Esophagus squamous epithelium (tissue), 5 donors: ENCODE data around the gene KCTD21. TPM values are rescaled to one million over a fixed set of nuclear protein-coding genes. Genes with fewer than 3 reads are reported as not detected.

ENCODE experiments used
- DNase-seq: peaks from one replicate; lab custom pipeline; 2025; lab: John Stamatoyannopoulos, UW
- H3K27ac ChIP-seq, 4 donors: fragments of 200-600 bp; sonication (generic); one replicate each; pipeline ENCODE4 v1.5.1; 2016 to 2019; ENCODE audit warnings: mild to moderate bottlenecking in 1 of 4
- H3K27me3 ChIP-seq, 4 donors: fragments of 200-600 bp; sonication (generic); 1 replicate in 3 of 4; 2 replicates in 1 of 4; pipeline versions ENCODE4 v1.5.1 to v1.6.0; 2017 to 2021; ENCODE audit warnings: antibody characterized with exemption in 1 of 4
- H3K36me3 ChIP-seq, 3 donors: fragments of 200-600 bp; sonication (generic); one replicate each; pipeline ENCODE4 v1.5.1; 2016 to 2019
- H3K4me1 ChIP-seq, 3 donors: fragments of 200-600 bp; sonication (generic); one replicate each; pipeline ENCODE4 v1.5.1; 2017 to 2019
- H3K4me3 ChIP-seq, 4 donors: fragments of 200-600 bp; sonication (generic); 1 replicate in 3 of 4; 2 replicates in 1 of 4; pipeline ENCODE4 v1.5.1; 2016 to 2019; ENCODE audit warnings: mild to moderate bottlenecking in 2 of 4, moderate library complexity in 1 of 4
- H3K9me3 ChIP-seq, 3 donors: fragments of 200-600 bp; sonication (generic); one replicate each; pipeline ENCODE4 v1.5.1; 2016 to 2019
- CTCF ChIP-seq, 6 experiments: fragments of 450-650 bp in 4 of 6; fragments of 200-600 bp in 2 of 6; sonication (generic) in 2 of 6; IDR thresholded peaks; one replicate each; pipeline ENCODE4 v1.5.1; 2016 to 2019; ENCODE audit warnings: antibody characterized with exemption in 6 of 6, mild to moderate bottlenecking in 4 of 6, moderate library complexity in 4 of 6
- POLR2A ChIP-seq, 4 donors: fragments of 450-650 bp; IDR thresholded peaks; one replicate each; pipeline ENCODE4 v1.6.1; 2017; ENCODE audit warnings: antibody characterized with exemption in 4 of 4, mild to moderate bottlenecking in 4 of 4, moderate library complexity in 3 of 4
- WGBS, 2 donors: methylation state at CpG; one replicate each; pipeline ENCODE4 v1.1.5; 2018; 5-methylcytosine and 5-hydroxymethylcytosine counted together
- intact Hi-C: fragments of 100-400 bp; cut with DNase I; formaldehyde crosslinking; loops from one replicate; pipeline ENCODE4 v1.15.0; 2022
- small RNA-seq, 4 donors: library from RNA; depleted of rRNA; stranded (forward); fragments of <200 nt; gene quantifications; one replicate each; pipeline ENCODE3, GENCODE V24; 2016
- total RNA-seq, 4 donors: library from RNA; depleted of rRNA; stranded (reverse); fragments of >200 nt; gene quantifications; one replicate each; pipeline ENCODE4 v1.1.0, GENCODE V29; 2016
- donor health status: DM: yes; HTN: yes; CAD: no.

The KCTD21 gene
- total RNA-seq, 4 donors from 2014 or later, result 9.7 to 16.0 (median 11.3) TPM

GRCh38 chr11:78132475-78132874, 56.0 kb downstream of the KCTD21 start:
- TF ChIP-seq CTCF (IDR thresholded peaks at IDR 0.05) (no peak), POLR2A (IDR thresholded peaks at IDR 0.05) (no peak)
- Histone ChIP-seq H3K36me3 (peaks cover 0 to 23% (median 0%) of the 10 kb centered on the region in 3 donors), H3K27ac (no peak overlapping the region), H3K4me1 (no peaks in the 10 kb centered on the region), H3K9me3 (no peaks in the 10 kb centered on the region), H3K27me3 (no peaks in the 10 kb centered on the region), H3K4me3 (no peak overlapping the region)
- no peak for DNase-seq
- 70 to 94% methylated on average over 2 of the region's 2 CpGs for WGBS, 2 donors
- intact Hi-C loops, result no loop called here

GRCh38 chr11:78131956-78132355, 56.5 kb downstream of the KCTD21 start:
- DNase-seq, result no peak
- H3K36me3 ChIP-seq, result peaks cover 0 to 21% (median 0%) of the 10 kb centered on the region in 3 donors
- WGBS, 2 donors, result 71 to 78% methylated on average over 3 of the region's 3 CpGs
- no peak overlapping the region for H3K4me3 ChIP-seq
- H3K9me3 ChIP-seq, result no peaks in the 10 kb centered on the region
- no peaks in the 10 kb centered on the region for H3K27me3 ChIP-seq
- no peak overlapping the region for H3K27ac ChIP-seq
- H3K4me1 ChIP-seq, result no peaks in the 10 kb centered on the region
- no peak for TF ChIP-seq POLR2A (IDR thresholded peaks at IDR 0.05)
- TF ChIP-seq CTCF (IDR thresholded peaks at IDR 0.05), result no peak
- intact Hi-C loops, result no loop called here

- intact Hi-C loops, result no loop called here
- no peak for DNase-seq
- no peak overlapping the region for H3K4me3 ChIP-seq
- H3K9me3 ChIP-seq, result no peaks in the 10 kb centered on the region
- H3K36me3 ChIP-seq, result peaks cover 0 to 16% (median 0%) of the 10 kb centered on the region in 3 donors
- H3K4me1 ChIP-seq, result no peaks in the 10 kb centered on the region
- 85 to 90% methylated on average over 2 of the region's 3 CpGs for WGBS, 2 donors
- no peak for TF ChIP-seq CTCF (IDR thresholded peaks at IDR 0.05)
- no peaks in the 10 kb centered on the region for H3K27me3 ChIP-seq
- no peak overlapping the region for H3K27ac ChIP-seq
These were observed 61.0 kb downstream of the KCTD21 start for GRCh38 chr11:78127403-78127802.

Small RNAs within 50 kb of the gene (small RNA-seq; reads per million reads assigned to genes)
- 0 reads per million in 4 donors for gene RNU6-126P

Other genes starting within 250 kb of the KCTD21 start
- 10 to 100 TPM; 12.8 to 21.9 (median 17.9) TPM for gene INTS4, start 194.0 kb downstream of the KCTD21 start, total RNA-seq
- 1 to 10 TPM in 2 of 4 donors, under 1 TPM in 2; 0.49 to 7.7 (median 1.00) TPM for gene KCTD14, start 165.3 kb downstream of the KCTD21 start, total RNA-seq
- gene THRSP, start 124.8 kb downstream of the KCTD21 start, total RNA-seq, result not detected
- gene NDUFC2, start 108.8 kb downstream of the KCTD21 start, total RNA-seq, result 10 to 100 TPM; 67.8 to 86.3 (median 76.0) TPM
- gene ALG8, start 49.0 kb downstream of the KCTD21 start, total RNA-seq, result 10 to 100 TPM; 13.9 to 30.5 (median 27.3) TPM
- 1 to 10 TPM; 4.5 to 7.0 (median 6.1) TPM for gene USP35, start 293 bp upstream of the KCTD21 start, total RNA-seq
- gene GAB2, start 229.2 kb upstream of the KCTD21 start, total RNA-seq, result 10 to 100 TPM in 2 of 4 donors, 1 to 10 TPM in 2; 4.6 to 23.7 (median 11.2) TPM